IMR-90 (cell line): ENCODE measurements around the gene MCFD2. TPM values are rescaled to one million over a fixed set of nuclear protein-coding genes. Genes with fewer than 3 reads are reported as not detected.

Experiments
- ATAC-seq: fragments of 200-7000 bp; cut with Tn5 transposase; 2 replicates; pipeline ENCODE4 v1.9.1; 2020; ENCODE audit warnings: low read depth, mild to moderate bottlenecking, moderate library complexity
- BruUV-seq: library from RNA; stranded (reverse); fragments of 400-500 nt; replicated peaks from 2 replicates; lab custom pipeline; 2021; lab: Mats Ljungman, UMichigan
- CTCF ChIA-PET: fragments of 300-600 bp; formaldehyde crosslinking; extraction: SDS; loops from one replicate; lab custom pipeline; 2021; ENCODE audit warnings: antibody characterized with exemption; lab: Yijun Ruan, JAX
- POLR2A ChIA-PET: fragments of 300-600 bp; sonication (Branson Sonifier 250); formaldehyde crosslinking; loops from one replicate; lab custom pipeline; 2022; ENCODE audit warnings: antibody characterized with exemption; ENCODE audit not compliant: unreplicated experiment; lab: Charles Lee
- DNase-seq: peaks from one replicate; pipeline ENCODE4 v3.0.0; 2013
- H2AFZ ChIP-seq: replicated peaks from 2 replicates; pipeline ENCODE3; 2013; ENCODE audit warnings: low read length, mild to moderate bottlenecking; ENCODE audit not compliant: poor library complexity
- H2AK5ac ChIP-seq: 2 replicates; pipeline ENCODE4 v1.6.1; 2013; ENCODE audit warnings: low read depth, low read length, inconsistent platforms
- H2AK9ac ChIP-seq: replicated peaks from 2 replicates; pipeline ENCODE3; 2013; ENCODE audit warnings: mild to moderate bottlenecking, low read depth, low read length, moderate library complexity; ENCODE audit not compliant: poor library complexity
- H2BK120ac ChIP-seq: 2 replicates; pipeline ENCODE4 v1.6.1; 2013; ENCODE audit warnings: low read depth, low read length, inconsistent platforms
- H2BK15ac ChIP-seq: 3 replicates; pipeline ENCODE4 v1.6.1; 2013; ENCODE audit warnings: low read depth, low read length, inconsistent platforms
- H2BK20ac ChIP-seq: 2 replicates; pipeline ENCODE4 v1.6.1; 2013; ENCODE audit warnings: low read depth, mild to moderate bottlenecking, inconsistent platforms, low read length, moderate library complexity
- H2BK5ac ChIP-seq: 2 replicates; pipeline ENCODE4 v1.6.1; 2013; ENCODE audit warnings: mild to moderate bottlenecking, low read depth, low read length, inconsistent platforms; ENCODE audit not compliant: poor library complexity, severe bottlenecking
- H3K14ac ChIP-seq: replicated peaks from 2 replicates; pipeline ENCODE4 v1.6.1; 2013; ENCODE audit warnings: low read depth, low read length, inconsistent platforms
- H3K18ac ChIP-seq: 2 replicates; pipeline ENCODE4 v1.6.1; 2013; ENCODE audit warnings: low read depth, low read length, control low read depth
- H3K23ac ChIP-seq: 2 replicates; pipeline ENCODE4 v1.6.1; 2013; ENCODE audit warnings: low read depth, low read length, inconsistent platforms
- H3K27ac ChIP-seq: 2 replicates; pipeline ENCODE4 v1.5.1; 2013; ENCODE audit warnings: mild to moderate bottlenecking, control low read depth, low read length; ENCODE audit not compliant: insufficient read depth
- H3K27me3 ChIP-seq: 2 replicates; pipeline ENCODE4 v1.6.1; 2013; ENCODE audit warnings: low read length; ENCODE audit not compliant: control insufficient read depth, insufficient read depth
- H3K36me3 ChIP-seq: 2 replicates; pipeline ENCODE4 v1.6.1; 2013; ENCODE audit warnings: low read length, mixed read lengths; ENCODE audit not compliant: control insufficient read depth, insufficient read depth
- H3K4ac ChIP-seq: 2 replicates; pipeline ENCODE4 v1.6.1; 2013; ENCODE audit warnings: low read depth, low read length, inconsistent platforms
- H3K4me1 ChIP-seq: 2 replicates; pipeline ENCODE4 v1.6.1; 2013; ENCODE audit warnings: low read length, mixed read lengths; ENCODE audit not compliant: control insufficient read depth, insufficient read depth
- H3K4me2 ChIP-seq: 2 replicates; pipeline ENCODE4 v1.6.1; 2013; ENCODE audit warnings: low read depth, mild to moderate bottlenecking, control low read depth, low read length, moderate library complexity
- H3K4me3 ChIP-seq: 2 replicates; pipeline ENCODE4 v1.5.1; 2013; ENCODE audit warnings: low read depth, mild to moderate bottlenecking, control low read depth, low read length, moderate library complexity; ENCODE audit not compliant: insufficient read depth
- H3K56ac ChIP-seq: 2 replicates; pipeline ENCODE4 v1.6.1; 2013; ENCODE audit warnings: low read length, inconsistent platforms; ENCODE audit not compliant: insufficient read depth; ENCODE audit errors: extremely low read depth
- H3K79me1 ChIP-seq, 2 experiments: 2 replicates each; pipeline ENCODE4 v1.6.1; 2013; ENCODE audit warnings: low read length in 2 of 2, inconsistent platforms in 1 of 2, low read depth in 1 of 2
- H3K9ac ChIP-seq: 2 replicates; pipeline ENCODE4 v1.6.1; 2013; ENCODE audit warnings: low read depth, low read length, control low read depth
- H3K9me1 ChIP-seq: 2 replicates; pipeline ENCODE4 v1.6.1; 2013; ENCODE audit warnings: low read length, inconsistent platforms; ENCODE audit not compliant: insufficient read depth
- H3K9me3 ChIP-seq: 2 replicates; pipeline ENCODE4 v1.6.1; 2013; ENCODE audit warnings: low read length; ENCODE audit not compliant: control insufficient read depth, insufficient read depth
- H4K20me1 ChIP-seq: 2 replicates; pipeline ENCODE4 v1.6.1; 2013; ENCODE audit warnings: low read length, inconsistent platforms; ENCODE audit not compliant: insufficient read depth
- H4K5ac ChIP-seq: 2 replicates; pipeline ENCODE4 v1.6.1; 2013; ENCODE audit warnings: mild to moderate bottlenecking, low read depth, low read length, control low read depth
- H4K8ac ChIP-seq, 2 experiments: 2 replicates each; pipeline ENCODE4 v1.6.1; 2013; ENCODE audit warnings: low read depth in 2 of 2, low read length in 2 of 2, control low read depth in 1 of 2, inconsistent platforms in 1 of 2
- H4K91ac ChIP-seq: 2 replicates; pipeline ENCODE4 v1.6.1; 2013; ENCODE audit warnings: low read depth, low read length, inconsistent platforms; ENCODE audit not compliant: insufficient read depth
- BHLHE40 ChIP-seq: fragments of 150-350 bp; IDR thresholded peaks from 2 replicates; pipeline ENCODE4 v1.6.1; 2016; ENCODE audit warnings: mild to moderate bottlenecking, low read depth, low read length
- CEBPB ChIP-seq: IDR thresholded peaks from 2 replicates; pipeline ENCODE4 v1.6.1; 2012; ENCODE audit warnings: low read depth, low read length, improper control_type of control experiment
- CHD1 ChIP-seq: IDR thresholded peaks from 2 replicates; pipeline ENCODE4 v1.6.1; 2012; ENCODE audit warnings: low read depth, low read length, improper control_type of control experiment
- CTCF ChIP-seq: conservative IDR thresholded peaks from 2 replicates; pipeline ENCODE4 v1.5.1; 2012; ENCODE audit warnings: mild to moderate bottlenecking, low read depth, low read length, improper control_type of control experiment
- ELK1 ChIP-seq: fragments of 150-350 bp; IDR thresholded peaks from 2 replicates; pipeline ENCODE4 v1.6.1; 2016; ENCODE audit warnings: low read depth, mild to moderate bottlenecking, low read length, moderate library complexity, borderline replicate concordance
- FOS ChIP-seq: fragments of 150-350 bp; IDR thresholded peaks from 2 replicates; pipeline ENCODE4 v1.6.1; 2016; ENCODE audit warnings: low read depth, low read length
- MAFK ChIP-seq: IDR thresholded peaks from 2 replicates; pipeline ENCODE4 v1.6.1; 2012; ENCODE audit warnings: low read depth, low read length, improper control_type of control experiment
- MAZ ChIP-seq: IDR thresholded peaks from 2 replicates; pipeline ENCODE4 v1.6.1; 2012; ENCODE audit warnings: low read depth, mild to moderate bottlenecking, low read length, improper control_type of control experiment, moderate library complexity, borderline replicate concordance
- MXI1 ChIP-seq: IDR thresholded peaks from 2 replicates; pipeline ENCODE4 v1.6.1; 2012; ENCODE audit warnings: low read depth, mild to moderate bottlenecking, low read length, moderate library complexity, borderline replicate concordance
- NFE2L2 ChIP-seq: fragments of 150-350 bp; IDR thresholded peaks from 2 replicates; pipeline ENCODE4 v1.6.1; 2016; ENCODE audit warnings: low read depth, mild to moderate bottlenecking, low read length
- POLR2A ChIP-seq: IDR thresholded peaks from 2 replicates; pipeline ENCODE4 v1.6.1; 2012; ENCODE audit warnings: mild to moderate bottlenecking, low read depth, low read length
- RAD21 ChIP-seq: IDR thresholded peaks from 2 replicates; pipeline ENCODE4 v1.6.1; 2012; ENCODE audit warnings: low read length, improper control_type of control experiment
- RCOR1 ChIP-seq: IDR thresholded peaks from 2 replicates; pipeline ENCODE4 v1.6.1; 2012; ENCODE audit warnings: mild to moderate bottlenecking, low read length, improper control_type of control experiment; ENCODE audit not compliant: insufficient replicate concordance
- RFX5 ChIP-seq: IDR thresholded peaks from 2 replicates; pipeline ENCODE4 v1.8.0; 2012; ENCODE audit warnings: low read depth, mild to moderate bottlenecking, low read length, moderate library complexity
- SMC3 ChIP-seq: fragments of 150-350 bp; IDR thresholded peaks from 2 replicates; pipeline ENCODE4 v1.6.1; 2016; ENCODE audit warnings: low read depth, mild to moderate bottlenecking, antibody characterized with exemption, low read length, moderate library complexity
- USF2 ChIP-seq: fragments of 150-350 bp; IDR thresholded peaks from 2 replicates; pipeline ENCODE4 v1.6.1; 2017; ENCODE audit warnings: mild to moderate bottlenecking, antibody characterized with exemption, low read length, low read depth
- whole genome bisulfite sequencing, 2 experiments: methylation state at CpG; one replicate each; pipeline versions ENCODE4 v1.1.5 to v1.1.7; 2013; ENCODE audit warnings: missing lambda C conversion rate in 2 of 2; ENCODE audit not compliant: insufficient read length in 1 of 2; ENCODE audit errors: extremely low coverage in 2 of 2; 5-methylcytosine and 5-hydroxymethylcytosine counted together
- dilution Hi-C: fragments of 300-500 bp; cut with HindIII; formaldehyde crosslinking; loops from one replicate; pipeline ENCODE4 v1.14.3; 2018; ENCODE audit warnings: low sequenced_read_pairs; ENCODE audit not compliant: unreplicated experiment
- in situ Hi-C: fragments of 300-500 bp; cut with MboI; formaldehyde crosslinking; loops from 3 replicates; pipeline ENCODE4 v1.14.3; 2019; ENCODE audit warnings: low sequenced_read_pairs, inconsistent platforms, mixed read lengths
- intact Hi-C: fragments of 100-400 bp; cut with micrococcal nuclease; formaldehyde crosslinking; loops from 2 replicates; pipeline ENCODE4 v1.10.0; 2022
- polyA plus RNA-seq, 3 experiments: library from polyadenylated mRNA; depleted of rRNA; stranded (reverse); fragments of >200 nt; gene quantifications; 2 replicates each; pipeline ENCODE4 v1.2.3, GENCODE V29; 2012; ENCODE audit warnings: low replicate concordance in 1 of 3
- total RNA-seq: library from RNA; depleted of rRNA; stranded (reverse); fragments of >200 nt; gene quantifications from 2 replicates; pipeline ENCODE4 v1.2.3, GENCODE V29; 2012

Gene MCFD2
- total and polyA plus RNA-seq, 2 of the 4 experiments (the other 2 are of a cell fraction): 145 to 177 TPM

DNA sequence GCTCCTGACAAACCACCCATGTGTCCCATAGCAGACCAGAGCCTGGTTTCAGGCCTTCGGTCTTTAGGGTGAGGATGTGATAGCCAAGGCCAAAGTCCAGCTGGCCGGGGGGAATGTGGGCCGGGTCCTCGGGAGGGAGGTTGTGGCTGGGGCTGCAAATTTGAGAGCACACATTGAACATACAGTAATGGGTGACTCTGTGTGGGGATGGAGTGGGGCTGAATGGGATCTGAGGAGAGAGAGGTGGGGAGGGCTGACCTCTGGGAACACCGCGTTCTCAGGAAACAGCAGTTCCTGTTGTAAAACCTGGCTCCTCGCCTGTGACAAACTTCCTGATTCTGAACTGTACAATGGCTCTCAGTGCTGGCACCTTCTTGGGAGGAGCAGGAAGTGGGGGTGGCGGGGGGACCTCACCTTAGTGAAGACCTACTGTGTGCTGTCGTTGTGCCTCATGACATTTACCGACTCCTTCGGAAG, 48.8 kb downstream of the MCFD2 start:
- no peak for DNase-seq
- Histone ChIP-seq H2BK120ac (peak overlapping the region; percentile 64), H3K27ac (no peak overlapping the region), H3K36me3 (no peaks in the 10 kb centered on the region), H3K14ac (0 out of 2 replicates have a peak overlapping the region, but pooled peaks have one; percentile 45), H3K4ac (peak overlapping the region; percentile 30; the same call in 1 of the 2 replicates), H3K23ac (no peak overlapping the region), H4K20me1 (no peaks in the 10 kb centered on the region), H3K4me3 (no peak overlapping the region), H2BK15ac (0 out of 3 replicates have a peak overlapping the region, but pooled peaks have one; percentile 21), H2AFZ (no peak overlapping the region), H2AK9ac (peak overlapping the region; percentile 15), H3K9ac (no peak overlapping the region), H3K9me3 (peaks cover 5% of the 10 kb centered on the region), H4K8ac (peak overlapping the region in 1 of 2 experiments; percentile 2; a peak in 1 of 4 replicates), H4K5ac (no peak overlapping the region), H4K91ac (peak overlapping the region; percentile 3; the same call in 1 of the 2 replicates), H2BK5ac (no peak overlapping the region), H3K9me1 (peaks cover 17% of the 10 kb centered on the region), H2BK20ac (0 out of 2 replicates have a peak overlapping the region, but pooled peaks have one; percentile 18), H3K18ac (no peak overlapping the region), H2AK5ac (peak overlapping the region; percentile 76), H3K56ac (no peak overlapping the region), H3K4me2 (no peak overlapping the region), H3K27me3 (no peaks in the 10 kb centered on the region), H3K4me1 (peaks cover 30% of the 10 kb centered on the region), H3K79me1 (peaks cover 0 to 21% of the 10 kb centered on the region in 2 experiments; a peak in 2 of 4 replicates)
- no TSS peak for BruUV-seq
- WGBS, 2 experiments: 93% methylated on average over 10 of the region's 11 CpGs; no CpG with 5 or more reads in 1 of the 2 experiments
- dilution Hi-C loops: no loop called here
- ATAC-seq: no peak
- POLR2A ChIA-PET: no interaction called here
- intact Hi-C loops: no loop called here
- CTCF ChIA-PET: interaction anchor here (0.6 kb wide), 1 partner anchor 8 kb away, joined by 3 read pairs; no protein-coding TSS in a partner anchor
- no peak for TF ChIP-seq FOS
- TF ChIP-seq CEBPB: no peak
- TF ChIP-seq CHD1: no peak
- no peak for TF ChIP-seq CTCF
- no peak for TF ChIP-seq RCOR1
- TF ChIP-seq MAFK: no peak
- TF ChIP-seq NFE2L2: no peak
- no peak for TF ChIP-seq POLR2A
- TF ChIP-seq ELK1: no peak
- TF ChIP-seq BHLHE40: no peak
- no peak for TF ChIP-seq MAZ
- TF ChIP-seq SMC3: no peak
- no peak for TF ChIP-seq MXI1
- TF ChIP-seq RFX5: no peak
- no peak for TF ChIP-seq RAD21
- TF ChIP-seq USF2: no peak
- in situ Hi-C loops: no loop called here
